ENCODE measurements around the gene GPR107.

The GPR107 gene

GRCh38 chr9:130188860-130189481 is 135.3 kb downstream of the GPR107 start:
- no peak for DNase-seq
